HepG2 (cell line): ENCODE data around the gene SCN7A. TPM values are rescaled to one million over a fixed set of nuclear protein-coding genes. Genes with fewer than 3 reads are reported as not detected.

ENCODE experiments used
- AFF4 ChIP-seq: sonication (generic); formaldehyde crosslinking; IDR thresholded peaks from 2 replicates; pipeline ENCODE4 v1.4.0; 2020; ENCODE audit warnings: missing genetic modification reagents
- FOXP4 ChIP-seq: sonication (generic); formaldehyde crosslinking; IDR thresholded peaks from 2 replicates; pipeline ENCODE4 v1.4.0; 2020; ENCODE audit warnings: missing genetic modification reagents
- MTERF4 ChIP-seq: sonication (generic); formaldehyde crosslinking; IDR thresholded peaks from 2 replicates; pipeline ENCODE4 v1.8.0; 2023; ENCODE audit warnings: mild to moderate bottlenecking, missing genetic modification reagents
- NFAT5 ChIP-seq: sonication (generic); formaldehyde crosslinking; IDR thresholded peaks from 2 replicates; pipeline ENCODE4 v1.4.0; 2020; ENCODE audit warnings: missing genetic modification reagents
- PCBP2 ChIP-seq: fragments of 200-400 bp; formaldehyde crosslinking; optimal IDR thresholded peaks from 2 replicates; pipeline ENCODE3; 2018; ENCODE audit warnings: low read length, low read depth; ENCODE audit not compliant: poor library complexity, severe bottlenecking
- SIN3A ChIP-seq: IDR thresholded peaks from 2 replicates; pipeline ENCODE4 v1.6.1; 2011; ENCODE audit warnings: low read depth, mild to moderate bottlenecking, control low read depth, low read length, borderline replicate concordance
- ZBTB4 ChIP-seq: sonication (generic); formaldehyde crosslinking; IDR thresholded peaks from 2 replicates; pipeline ENCODE4 v1.4.0; 2020; ENCODE audit warnings: missing genetic modification reagents, mild to moderate bottlenecking, borderline replicate concordance
- ZC3H4 ChIP-seq: sonication (generic); formaldehyde crosslinking; IDR thresholded peaks from 2 replicates; pipeline ENCODE4 v1.4.0; 2020; ENCODE audit warnings: missing genetic modification reagents, borderline replicate concordance
- ZNF333 ChIP-seq: sonication (generic); formaldehyde crosslinking; IDR thresholded peaks from 2 replicates; pipeline ENCODE4 v1.4.0; 2020; ENCODE audit warnings: mild to moderate bottlenecking, missing genetic modification reagents, borderline replicate concordance
- ZNF720 ChIP-seq: sonication (generic); formaldehyde crosslinking; IDR thresholded peaks from 2 replicates; pipeline ENCODE4 v1.4.0; 2020; ENCODE audit warnings: missing genetic modification reagents
- ZSCAN20 ChIP-seq: sonication (generic); formaldehyde crosslinking; IDR thresholded peaks from 2 replicates; pipeline ENCODE4 v1.4.0; 2020; ENCODE audit warnings: missing genetic modification reagents, mild to moderate bottlenecking, borderline replicate concordance
- polyA plus RNA-seq, 8 experiments: library from polyadenylated mRNA; depleted of rRNA in 3 of 8; stranded (reverse) in 7 of 8; unstranded in 1 of 8; fragments of >200 nt; fragmentation: Illumina TruSeq in 4 of 8; extraction: Trizol in 4 of 8; gene quantifications; 2 replicates each; pipeline versions ENCODE4 v1.2.1 to v1.2.3, GENCODE V29; 2011 to 2016; ENCODE audit warnings: low read depth in 4 of 8, missing spikeins in 1 of 8, mixed read lengths in 1 of 8; ENCODE audit not compliant: insufficient read depth in 1 of 8
- total RNA-seq, 5 experiments: library from RNA; depleted of rRNA; stranded (reverse); fragments of >200 nt; fragmentation: Illumina TruSeq; extraction: Trizol; gene quantifications; 2 replicates each; pipeline ENCODE4 v1.2.3, GENCODE V29; 2016; ENCODE audit warnings: low read depth in 1 of 5

Gene SCN7A
- total and polyA plus RNA-seq, 2 of the 13 experiments (the other 11 are each of a cell fraction or from before 2014, with no cell fraction given): 0.01 TPM; not detected in 1

GRCh38 chr2:166375195-166375735, 118.8 kb downstream of the SCN7A start (continued):
- TF ChIP-seq ZC3H4 (CRISPR knock-in tag) (no peak), PCBP2 (no peak), ZNF720 (no peak), ZSCAN20 (CRISPR knock-in tag) (no peak), ZBTB4 (CRISPR knock-in tag) (peak; percentile 69; the same call in 1 of the 2 replicates), ZNF333 (peak; percentile 1; the same call in 1 of the 2 replicates), SIN3A (0 out of 2 replicates have a peak, but pooled peaks have one; percentile 54), MTERF4 (CRISPR knock-in tag) (peak; percentile 41; the same call in 1 of the 2 replicates), AFF4 (CRISPR knock-in tag) (no peak), FOXP4 (CRISPR knock-in tag) (peak; percentile 34; the same call in 1 of the 2 replicates), NFAT5 (0 out of 2 replicates have a peak, but pooled peaks have one; percentile 50)
